GM12891 (cell line): Measurements from ENCODE around the gene MSH6.

Experiments used
- POLR2A ChIP-seq: IDR thresholded peaks from 2 replicates; pipeline ENCODE4 v1.6.1; 2011; ENCODE audit warnings: low read depth, low read length, control low read depth
- POLR2AphosphoS5 ChIP-seq: IDR thresholded peaks from 2 replicates; pipeline ENCODE4 v1.6.1; 2011; ENCODE audit warnings: low read depth, low read length, control low read depth
- SPI1 ChIP-seq: IDR thresholded peaks from 2 replicates; pipeline ENCODE4 v1.6.1; 2011; ENCODE audit warnings: low read depth, low read length, control low read depth

- TF ChIP-seq POLR2A (no peak), SPI1 (peak; percentile 48; the same call in 1 of the 2 replicates), POLR2AphosphoS5 (no peak)
Measured at GRCh38 chr2:47833516-47833968, 50.6 kb downstream of the MSH6 start.
